Gastrocnemius medialis (tissue), 4 donors: ENCODE data around the gene GPS1.

Experiments
- CTCF ChIP-seq, 5 experiments: fragments of 450-650 bp in 3 of 5; fragments of 200-600 bp in 2 of 5; sonication (generic) in 2 of 5; IDR thresholded peaks in 4 of 5; conservative IDR thresholded peaks in 1 of 5; 1 replicate in 4 of 5; 2 replicates in 1 of 5; pipeline ENCODE4 v1.5.1; 2016 to 2019; ENCODE audit warnings: antibody characterized with exemption in 5 of 5, mild to moderate bottlenecking in 3 of 5, moderate library complexity in 3 of 5
- POLR2A ChIP-seq, 2 donors: fragments of 450-650 bp; IDR thresholded peaks; one replicate each; pipeline ENCODE4 v1.6.1; 2017; ENCODE audit warnings: antibody characterized with exemption in 2 of 2, mild to moderate bottlenecking in 2 of 2, moderate library complexity in 2 of 2

- TF ChIP-seq CTCF (IDR thresholded peaks at IDR 0.05 in 4 of 5, conservative IDR thresholded peaks at IDR 0.05 in 1 of 5) (no peak), POLR2A (IDR thresholded peaks at IDR 0.05) (no peak)
These were observed 55.1 kb downstream of the GPS1 start for GRCh38 chr17:82106688-82107305.
